Nephron (organoid): Measurements from ENCODE around the gene CTNNBL1.

Source experiments
- H3K27ac Mint-ChIP-seq, 3 experiments: 2 replicates each; pipeline ENCODE4 v1.8.0; 2020; ENCODE audit warnings: mixed read lengths in 3 of 3, mild to moderate bottlenecking in 2 of 3, moderate library complexity in 1 of 3
- H3K27me3 Mint-ChIP-seq: 2 replicates; pipeline ENCODE4 v1.8.0; 2021; ENCODE audit warnings: low read depth, mild to moderate bottlenecking, moderate library complexity, mixed read lengths
- H3K36me3 Mint-ChIP-seq: 2 replicates; pipeline ENCODE4 v1.8.0; 2020; ENCODE audit warnings: low read depth, mixed read lengths
- H3K4me1 Mint-ChIP-seq: 2 replicates; pipeline ENCODE4 v1.8.0; 2020; ENCODE audit warnings: mixed read lengths
- H3K4me3 Mint-ChIP-seq, 3 experiments: 2 replicates each; pipeline ENCODE4 v1.8.0; 2020; ENCODE audit warnings: mild to moderate bottlenecking in 3 of 3, mixed read lengths in 3 of 3, moderate library complexity in 2 of 3
- H3K9me3 Mint-ChIP-seq: 2 replicates; pipeline ENCODE4 v1.8.0; 2020; ENCODE audit warnings: mixed read lengths
- TF ChIP-seq, protein P1 (sequence below), 3 experiments: fragments of 200-600 bp; sonication (generic); IDR thresholded peaks; one replicate each; pipeline ENCODE4 v1.5.0; 2021; ENCODE audit warnings: antibody characterized with exemption in 3 of 3; ENCODE audit not compliant: unreplicated experiment in 3 of 3

The CTNNBL1 gene

GRCh38 chr20:37702403-37703034 lies 8.7 kb downstream of the CTNNBL1 start:
- Mint-ChIP-seq H3K4me3 (no peak overlapping the region), H3K36me3 (peaks cover 21% of the 10 kb centered on the region), H3K4me1 (no peaks in the 10 kb centered on the region), H3K9me3 (peaks cover 19% of the 10 kb centered on the region), H3K27me3 (no peaks in the 10 kb centered on the region), H3K27ac (no peak overlapping the region)
- TF ChIP-seq, protein P1, sequence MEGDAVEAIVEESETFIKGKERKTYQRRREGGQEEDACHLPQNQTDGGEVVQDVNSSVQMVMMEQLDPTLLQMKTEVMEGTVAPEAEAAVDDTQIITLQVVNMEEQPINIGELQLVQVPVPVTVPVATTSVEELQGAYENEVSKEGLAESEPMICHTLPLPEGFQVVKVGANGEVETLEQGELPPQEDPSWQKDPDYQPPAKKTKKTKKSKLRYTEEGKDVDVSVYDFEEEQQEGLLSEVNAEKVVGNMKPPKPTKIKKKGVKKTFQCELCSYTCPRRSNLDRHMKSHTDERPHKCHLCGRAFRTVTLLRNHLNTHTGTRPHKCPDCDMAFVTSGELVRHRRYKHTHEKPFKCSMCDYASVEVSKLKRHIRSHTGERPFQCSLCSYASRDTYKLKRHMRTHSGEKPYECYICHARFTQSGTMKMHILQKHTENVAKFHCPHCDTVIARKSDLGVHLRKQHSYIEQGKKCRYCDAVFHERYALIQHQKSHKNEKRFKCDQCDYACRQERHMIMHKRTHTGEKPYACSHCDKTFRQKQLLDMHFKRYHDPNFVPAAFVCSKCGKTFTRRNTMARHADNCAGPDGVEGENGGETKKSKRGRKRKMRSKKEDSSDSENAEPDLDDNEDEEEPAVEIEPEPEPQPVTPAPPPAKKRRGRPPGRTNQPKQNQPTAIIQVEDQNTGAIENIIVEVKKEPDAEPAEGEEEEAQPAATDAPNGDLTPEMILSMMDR (IDR thresholded peaks at IDR 0.05; ENCODE audit: unreplicated experiment in 3 of 3), result no peak

GRCh38 chr20:37703035-37703845 lies 9.4 kb downstream of the CTNNBL1 start:
- no peaks in the 10 kb centered on the region for H3K4me1 Mint-ChIP-seq
- H3K36me3 Mint-ChIP-seq, result peaks cover 25% of the 10 kb centered on the region
- no peak overlapping the region for H3K4me3 Mint-ChIP-seq
- TF ChIP-seq, protein P1 (IDR thresholded peaks at IDR 0.05; ENCODE audit: unreplicated experiment in 3 of 3), result no peak
- no peaks in the 10 kb centered on the region for H3K27me3 Mint-ChIP-seq
- H3K27ac Mint-ChIP-seq, result no peak overlapping the region
- H3K9me3 Mint-ChIP-seq, result peaks cover 22% of the 10 kb centered on the region

DNA sequence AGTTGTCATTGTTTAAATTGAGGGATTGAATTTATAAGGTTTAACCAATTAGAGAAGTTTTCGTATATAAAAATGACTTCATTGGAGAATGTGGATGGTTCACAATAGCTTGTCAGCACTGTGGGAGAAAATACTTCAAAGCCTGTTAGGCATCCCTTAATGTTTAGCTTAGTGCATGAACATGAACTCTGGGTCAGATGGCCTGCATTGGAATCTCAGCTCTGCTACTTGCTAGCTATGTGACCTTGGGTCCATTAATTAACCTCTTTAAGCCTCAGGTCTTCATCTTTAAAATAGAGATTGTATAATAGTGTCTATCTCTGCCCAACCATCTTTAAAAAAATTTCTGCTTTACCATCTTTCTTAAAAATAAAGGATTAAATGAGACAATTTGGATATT lies 11.1 kb downstream of the CTNNBL1 start:
- H3K4me1 Mint-ChIP-seq, result no peaks in the 10 kb centered on the region
- H3K9me3 Mint-ChIP-seq, result peaks cover 22% of the 10 kb centered on the region
- no peaks in the 10 kb centered on the region for H3K27me3 Mint-ChIP-seq
- H3K36me3 Mint-ChIP-seq, result peaks cover 34% of the 10 kb centered on the region
- TF ChIP-seq, protein P1 (IDR thresholded peaks at IDR 0.05; ENCODE audit: unreplicated experiment in 3 of 3), result no peak
- H3K27ac Mint-ChIP-seq, result peak overlapping the region in 1 of 3 experiments; percentile 60
- no peak overlapping the region for H3K4me3 Mint-ChIP-seq

DNA sequence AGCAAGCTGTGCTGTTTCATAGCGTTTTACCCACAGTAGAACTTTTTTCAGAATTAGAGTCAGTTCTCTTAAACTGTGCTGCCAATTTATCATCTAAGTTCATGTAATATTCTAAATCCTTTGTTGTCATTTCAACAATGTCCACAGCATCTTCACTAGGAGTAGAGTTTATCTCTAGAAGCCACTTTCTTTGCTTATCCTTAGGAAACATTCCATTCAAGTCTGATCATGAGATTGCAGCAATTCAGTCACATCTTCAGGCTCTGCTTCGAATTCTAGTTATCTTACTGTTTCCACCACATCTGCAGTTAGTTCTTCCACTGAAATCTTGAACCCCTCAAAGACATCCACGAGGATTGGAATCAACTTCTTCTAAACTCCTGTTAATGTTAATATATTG lies 12.5 kb downstream of the CTNNBL1 start:
- Mint-ChIP-seq H3K4me1 (peaks cover under 1% of the 10 kb centered on the region), H3K27me3 (no peaks in the 10 kb centered on the region), H3K27ac (no peak overlapping the region), H3K9me3 (peaks cover 22% of the 10 kb centered on the region), H3K4me3 (no peak overlapping the region), H3K36me3 (peaks cover 39% of the 10 kb centered on the region)
- TF ChIP-seq, protein P1 (IDR thresholded peaks at IDR 0.05; ENCODE audit: unreplicated experiment in 3 of 3), result no peak

DNA sequence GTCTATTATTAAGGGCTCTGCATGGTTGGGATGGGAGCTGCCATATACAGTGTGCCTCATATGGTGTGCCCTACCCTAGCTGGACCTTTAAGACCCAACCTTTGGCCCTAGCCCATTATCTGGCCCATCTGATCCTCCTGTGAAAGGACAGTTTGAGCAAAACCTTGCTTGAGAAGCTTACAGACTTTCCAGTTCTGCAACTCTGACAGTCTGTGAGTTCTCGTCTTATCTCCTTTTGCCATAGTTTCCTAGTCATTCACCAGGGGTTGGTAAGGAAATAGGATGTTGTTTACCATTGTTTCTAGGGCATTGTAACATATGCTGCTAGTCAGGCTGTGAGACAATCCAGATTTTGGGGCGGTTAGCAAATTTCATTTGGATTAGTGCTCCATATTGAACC lies 17.2 kb downstream of the CTNNBL1 start:
- no peak overlapping the region for H3K27ac Mint-ChIP-seq
- peaks cover 44% of the 10 kb centered on the region for H3K36me3 Mint-ChIP-seq
- no peak overlapping the region for H3K4me3 Mint-ChIP-seq
- peaks cover 15% of the 10 kb centered on the region for H3K9me3 Mint-ChIP-seq
- no peaks in the 10 kb centered on the region for H3K27me3 Mint-ChIP-seq
- TF ChIP-seq, protein P1 (IDR thresholded peaks at IDR 0.05; ENCODE audit: unreplicated experiment in 3 of 3), result no peak
- peaks cover 18% of the 10 kb centered on the region for H3K4me1 Mint-ChIP-seq
